ENCODE data around the gene WHAMM.

- TF ChIP-seq, protein P1, sequence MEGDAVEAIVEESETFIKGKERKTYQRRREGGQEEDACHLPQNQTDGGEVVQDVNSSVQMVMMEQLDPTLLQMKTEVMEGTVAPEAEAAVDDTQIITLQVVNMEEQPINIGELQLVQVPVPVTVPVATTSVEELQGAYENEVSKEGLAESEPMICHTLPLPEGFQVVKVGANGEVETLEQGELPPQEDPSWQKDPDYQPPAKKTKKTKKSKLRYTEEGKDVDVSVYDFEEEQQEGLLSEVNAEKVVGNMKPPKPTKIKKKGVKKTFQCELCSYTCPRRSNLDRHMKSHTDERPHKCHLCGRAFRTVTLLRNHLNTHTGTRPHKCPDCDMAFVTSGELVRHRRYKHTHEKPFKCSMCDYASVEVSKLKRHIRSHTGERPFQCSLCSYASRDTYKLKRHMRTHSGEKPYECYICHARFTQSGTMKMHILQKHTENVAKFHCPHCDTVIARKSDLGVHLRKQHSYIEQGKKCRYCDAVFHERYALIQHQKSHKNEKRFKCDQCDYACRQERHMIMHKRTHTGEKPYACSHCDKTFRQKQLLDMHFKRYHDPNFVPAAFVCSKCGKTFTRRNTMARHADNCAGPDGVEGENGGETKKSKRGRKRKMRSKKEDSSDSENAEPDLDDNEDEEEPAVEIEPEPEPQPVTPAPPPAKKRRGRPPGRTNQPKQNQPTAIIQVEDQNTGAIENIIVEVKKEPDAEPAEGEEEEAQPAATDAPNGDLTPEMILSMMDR (IDR thresholded peaks at IDR 0.05) = no peak
- TF ChIP-seq POLR2A (IDR thresholded peaks at IDR 0.05) = no peak
These were observed 20.9 kb upstream of the WHAMM start for GRCh38 chr15:82788496-82788895.
